ENCODE results near the gene MBTD1. TPM values are rescaled to one million over a fixed set of nuclear protein-coding genes. Genes with fewer than 3 reads are reported as not detected.
A peak's percentile ranks its signal among the peaks of the same experiment; 100 is the strongest.

MBTD1 gene
- total RNA-seq, 1 donor from 2014 or later = 6.6 TPM

- DNase-seq (no peak), ATAC-seq (no peak)
- intact Hi-C loops (cut with micrococcal nuclease) = no loop called here
Observed at GRCh38 chr17:51155416-51155815, 104.4 kb downstream of the MBTD1 start.

GRCh38 chr17:51154176-51154575 lies 105.7 kb downstream of the MBTD1 start:
- DNase-seq (no peak), ATAC-seq (no peak)
- intact Hi-C loops (cut with micrococcal nuclease) = no loop called here

GRCh38 chr17:51153210-51154072 lies 106.4 kb downstream of the MBTD1 start, which contains the start of gene NME1:
Gene NME1 (plus strand): TSS chr17:51153559. CDS start chr17:51155655, 2,096 bp downstream.
- intact Hi-C loops (cut with micrococcal nuclease) = loop anchor here (2.0 kb wide), 1 partner anchor 153 kb away; no protein-coding TSS in a partner anchor
- ATAC-seq (peak; percentile 97), DNase-seq (peak; percentile 95)

- ATAC-seq (peak; percentile 3), DNase-seq (no peak)
- intact Hi-C loops (cut with micrococcal nuclease) = loop anchor here (2.0 kb wide), 1 partner anchor 152 kb away; no protein-coding TSS in a partner anchor
Observed at GRCh38 chr17:51152766-51153209, 107.1 kb downstream of the MBTD1 start.

- DNase-seq (no peak), ATAC-seq (no peak)
- intact Hi-C loops (cut with micrococcal nuclease) = no loop called here
Observed at GRCh38 chr17:51150932-51151331, 108.9 kb downstream of the MBTD1 start.

- DNase-seq (no peak), ATAC-seq (no peak)
- intact Hi-C loops (cut with micrococcal nuclease) = no loop called here
Observed at GRCh38 chr17:51149163-51149562, 110.7 kb downstream of the MBTD1 start.

GRCh38 chr17:51147650-51148049 lies 112.2 kb downstream of the MBTD1 start:
- no peak for ATAC-seq

GRCh38 chr17:51144266-51145022 lies 115.4 kb downstream of the MBTD1 start:
- intact Hi-C loops (cut with micrococcal nuclease) = no loop called here
- no peak for DNase-seq
- no peak for ATAC-seq

More at GRCh38 chr17:51147650-51148049, 112.2 kb downstream of the MBTD1 start:
- intact Hi-C loops (cut with micrococcal nuclease) = no loop called here
- DNase-seq = no peak

- ATAC-seq (no peak), DNase-seq (no peak)
- intact Hi-C loops (cut with micrococcal nuclease) = no loop called here
Observed at GRCh38 chr17:51142597-51142996, 117.3 kb downstream of the MBTD1 start.

- DNase-seq (no peak), ATAC-seq (no peak)
- intact Hi-C loops (cut with micrococcal nuclease) = no loop called here
Observed at GRCh38 chr17:51135956-51136355, 123.9 kb downstream of the MBTD1 start.

GRCh38 chr17:51133365-51133764 lies 126.5 kb downstream of the MBTD1 start:
- DNase-seq = no peak

GRCh38 chr17:51132964-51133319 lies 126.9 kb downstream of the MBTD1 start:
- DNase-seq (no peak), ATAC-seq (peak; percentile 91)
- intact Hi-C loops (cut with micrococcal nuclease) = no loop called here

More at GRCh38 chr17:51133365-51133764, 126.5 kb downstream of the MBTD1 start:
- intact Hi-C loops (cut with micrococcal nuclease) = no loop called here
- ATAC-seq = peak; percentile 14

GRCh38 chr17:51128076-51128475 lies 131.8 kb downstream of the MBTD1 start:
- intact Hi-C loops (cut with micrococcal nuclease) = no loop called here
- DNase-seq (no peak), ATAC-seq (no peak)

Other genes starting within 250 kb of the MBTD1 start
- 42.8 TPM for gene SPAG9, start 139.2 kb downstream of the MBTD1 start, total RNA-seq
- gene NME1, start 106.5 kb downstream of the MBTD1 start, total RNA-seq = 20.3 TPM
- 248 TPM for gene NME2, start 93.6 kb downstream of the MBTD1 start, total RNA-seq
- gene UTP18, start 497 bp upstream of the MBTD1 start, total RNA-seq = 7.3 TPM